Mesodermal cell (in vitro differentiated cells): ENCODE results near the gene ARFGAP2.

Experiments
- H3K27ac ChIP-seq: 2 replicates; pipeline ENCODE4 v1.7.0; 2013; ENCODE audit warnings: mild to moderate bottlenecking, low read depth, low read length, moderate library complexity; ENCODE audit not compliant: severe bottlenecking
- H3K36me3 ChIP-seq: 2 replicates; pipeline ENCODE4 v1.7.1; 2013; ENCODE audit warnings: mild to moderate bottlenecking, low read length, moderate library complexity; ENCODE audit not compliant: control insufficient read depth, insufficient read depth
- H3K4me1 ChIP-seq: one replicate; pipeline ENCODE4 v1.7.1; 2013; ENCODE audit warnings: mild to moderate bottlenecking, low read length; ENCODE audit not compliant: insufficient read depth, control insufficient read depth, poor library complexity, severe bottlenecking
- H3K4me3 ChIP-seq: 2 replicates; pipeline ENCODE4 v1.7.0; 2013; ENCODE audit warnings: low read length, control low read depth, mild to moderate bottlenecking; ENCODE audit not compliant: insufficient read depth, poor library complexity, severe bottlenecking; ENCODE audit errors: extremely low read depth
- H3K9me3 ChIP-seq: 2 replicates; pipeline ENCODE4 v1.7.1; 2013; ENCODE audit warnings: mild to moderate bottlenecking, low read length, moderate library complexity; ENCODE audit not compliant: control insufficient read depth
- WGBS, 2 experiments: methylation state at CpG; one replicate each; pipeline ENCODE4 v1.1.5; 2013; ENCODE audit warnings: missing lambda C conversion rate in 2 of 2; ENCODE audit not compliant: insufficient coverage in 2 of 2; 5-methylcytosine and 5-hydroxymethylcytosine counted together

The ARFGAP2 gene

GRCh38 chr11:47158242-47158641 is 18.4 kb downstream of the ARFGAP2 start:
- Histone ChIP-seq H3K9me3 (no peaks in the 10 kb centered on the region), H3K36me3 (peaks cover 28% of the 10 kb centered on the region), H3K4me3 (no peak overlapping the region), H3K27ac (no peak overlapping the region), H3K4me1 (peaks cover 11% of the 10 kb centered on the region)
- WGBS, 2 experiments, result 90 to 93% methylated on average over 3 of the region's 5 CpGs

GRCh38 chr11:47157805-47158204 is 18.9 kb downstream of the ARFGAP2 start:
- WGBS, 2 experiments, result 90% methylated on average over 6 to 7 of the region's 8 CpGs

GRCh38 chr11:47156951-47157350 is 19.7 kb downstream of the ARFGAP2 start:
- 93 to 96% methylated on average over 14 to 20 of the region's 20 CpGs for WGBS, 2 experiments
- Histone ChIP-seq H3K36me3 (peaks cover 17% of the 10 kb centered on the region), H3K27ac (no peak overlapping the region), H3K4me1 (peaks cover 11% of the 10 kb centered on the region), H3K4me3 (no peak overlapping the region), H3K9me3 (no peaks in the 10 kb centered on the region)

More at GRCh38 chr11:47157805-47158204, 18.9 kb downstream of the ARFGAP2 start:
- peaks cover 11% of the 10 kb centered on the region for H3K4me1 ChIP-seq
- no peak overlapping the region for H3K4me3 ChIP-seq
- peaks cover 24% of the 10 kb centered on the region for H3K36me3 ChIP-seq
- H3K27ac ChIP-seq, result no peak overlapping the region
- H3K9me3 ChIP-seq, result no peaks in the 10 kb centered on the region

- WGBS, 2 experiments, result 87 to 96% methylated on average over 4 to 6 of the region's 6 CpGs
- peaks cover 11% of the 10 kb centered on the region for H3K4me1 ChIP-seq
- peaks cover 14% of the 10 kb centered on the region for H3K36me3 ChIP-seq
- H3K27ac ChIP-seq, result no peak overlapping the region
- H3K4me3 ChIP-seq, result no peak overlapping the region
- H3K9me3 ChIP-seq, result no peaks in the 10 kb centered on the region
Observed at GRCh38 chr11:47156333-47156732, 20.3 kb downstream of the ARFGAP2 start.

GRCh38 chr11:47155879-47156278 is 20.8 kb downstream of the ARFGAP2 start:
- Histone ChIP-seq H3K9me3 (no peaks in the 10 kb centered on the region), H3K27ac (no peak overlapping the region), H3K4me3 (no peak overlapping the region), H3K4me1 (peaks cover 11% of the 10 kb centered on the region), H3K36me3 (peaks cover 14% of the 10 kb centered on the region)
- WGBS, 2 experiments, result 93 to 97% methylated on average over 3 to 4 of the region's 4 CpGs

GRCh38 chr11:47154616-47155570 is 21.8 kb downstream of the ARFGAP2 start:
- H3K27ac ChIP-seq, result no peak overlapping the region

GRCh38 chr11:47152953-47153950 is 23.4 kb downstream of the ARFGAP2 start:
- H3K36me3 ChIP-seq, result peaks cover 19% of the 10 kb centered on the region
- H3K9me3 ChIP-seq, result no peaks in the 10 kb centered on the region
- peaks cover 11% of the 10 kb centered on the region for H3K4me1 ChIP-seq
- WGBS, 2 experiments, result 63 to 70% methylated on average over 5 to 7 of the region's 11 CpGs
- H3K27ac ChIP-seq, result no peak overlapping the region
- no peak overlapping the region for H3K4me3 ChIP-seq

More at GRCh38 chr11:47154616-47155570, 21.8 kb downstream of the ARFGAP2 start:
- peaks cover 11% of the 10 kb centered on the region for H3K4me1 ChIP-seq
- no peak overlapping the region for H3K4me3 ChIP-seq
- peaks cover 19% of the 10 kb centered on the region for H3K36me3 ChIP-seq
- H3K9me3 ChIP-seq, result no peaks in the 10 kb centered on the region
- WGBS, 2 experiments, result 88% methylated on average over 12 to 15 of the region's 18 CpGs

- peaks cover 13% of the 10 kb centered on the region for H3K4me1 ChIP-seq
- no peak overlapping the region for H3K4me3 ChIP-seq
- H3K36me3 ChIP-seq, result peaks cover 13% of the 10 kb centered on the region
- WGBS, 2 experiments, result 88 to 89% methylated on average over 9 to 14 of the region's 16 CpGs
- no peak overlapping the region for H3K27ac ChIP-seq
- H3K9me3 ChIP-seq, result no peaks in the 10 kb centered on the region
Observed at GRCh38 chr11:47152126-47152952, 24.3 kb downstream of the ARFGAP2 start.

GRCh38 chr11:47149782-47150181 is 26.9 kb downstream of the ARFGAP2 start:
- H3K36me3 ChIP-seq, result peaks cover 8% of the 10 kb centered on the region
- H3K9me3 ChIP-seq, result no peaks in the 10 kb centered on the region
- H3K4me1 ChIP-seq, result peaks cover 15% of the 10 kb centered on the region
- no peak overlapping the region for H3K4me3 ChIP-seq
- no peak overlapping the region for H3K27ac ChIP-seq
- 83 to 94% methylated on average over 1 to 2 of the region's 2 CpGs for WGBS, 2 experiments
